ENCODE data around the gene CALHM5.
"Not testable (repeated sequence)": the region's sequence is repeated elsewhere in the genome, so short reads cannot be mapped to it uniquely, and the experiment has no call there.

The CALHM5 gene, protein sequence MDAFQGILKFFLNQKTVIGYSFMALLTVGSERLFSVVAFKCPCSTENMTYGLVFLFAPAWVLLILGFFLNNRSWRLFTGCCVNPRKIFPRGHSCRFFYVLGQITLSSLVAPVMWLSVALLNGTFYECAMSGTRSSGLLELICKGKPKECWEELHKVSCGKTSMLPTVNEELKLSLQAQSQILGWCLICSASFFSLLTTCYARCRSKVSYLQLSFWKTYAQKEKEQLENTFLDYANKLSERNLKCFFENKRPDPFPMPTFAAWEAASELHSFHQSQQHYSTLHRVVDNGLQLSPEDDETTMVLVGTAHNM

DNA sequence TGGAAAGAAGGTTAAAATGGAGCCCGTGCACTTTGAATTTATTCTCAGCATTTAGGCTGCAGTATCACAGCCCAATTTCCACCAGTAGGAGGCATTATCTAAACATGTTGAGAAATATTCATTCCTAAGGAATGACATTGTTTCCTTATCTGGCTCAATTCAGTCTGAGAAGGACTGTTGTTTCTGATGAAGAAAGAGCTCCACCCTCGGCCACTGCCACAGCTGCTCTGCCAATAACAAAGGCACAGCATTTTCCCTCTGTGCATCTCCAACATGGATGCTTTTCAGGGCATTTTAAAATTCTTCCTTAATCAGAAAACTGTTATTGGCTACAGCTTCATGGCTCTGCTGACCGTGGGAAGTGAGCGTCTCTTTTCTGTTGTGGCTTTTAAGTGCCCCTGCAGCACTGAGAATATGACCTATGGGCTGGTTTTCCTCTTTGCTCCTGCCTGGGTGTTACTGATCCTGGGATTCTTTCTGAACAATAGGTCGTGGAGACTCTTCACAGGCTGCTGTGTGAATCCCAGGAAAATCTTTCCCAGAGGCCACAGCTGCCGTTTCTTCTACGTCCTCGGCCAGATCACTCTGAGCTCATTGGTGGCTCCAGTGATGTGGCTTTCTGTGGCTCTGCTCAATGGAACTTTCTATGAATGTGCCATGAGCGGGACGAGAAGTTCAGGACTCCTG is at the start of gene CALHM5:
Gene CALHM5 (plus strand): TSS at position 216 of the 687 bp plus-strand sequence. CDS start 58 bp downstream, at position 274.
- no peak for DNase-seq (ENCODE audit: low spot score)

DNA sequence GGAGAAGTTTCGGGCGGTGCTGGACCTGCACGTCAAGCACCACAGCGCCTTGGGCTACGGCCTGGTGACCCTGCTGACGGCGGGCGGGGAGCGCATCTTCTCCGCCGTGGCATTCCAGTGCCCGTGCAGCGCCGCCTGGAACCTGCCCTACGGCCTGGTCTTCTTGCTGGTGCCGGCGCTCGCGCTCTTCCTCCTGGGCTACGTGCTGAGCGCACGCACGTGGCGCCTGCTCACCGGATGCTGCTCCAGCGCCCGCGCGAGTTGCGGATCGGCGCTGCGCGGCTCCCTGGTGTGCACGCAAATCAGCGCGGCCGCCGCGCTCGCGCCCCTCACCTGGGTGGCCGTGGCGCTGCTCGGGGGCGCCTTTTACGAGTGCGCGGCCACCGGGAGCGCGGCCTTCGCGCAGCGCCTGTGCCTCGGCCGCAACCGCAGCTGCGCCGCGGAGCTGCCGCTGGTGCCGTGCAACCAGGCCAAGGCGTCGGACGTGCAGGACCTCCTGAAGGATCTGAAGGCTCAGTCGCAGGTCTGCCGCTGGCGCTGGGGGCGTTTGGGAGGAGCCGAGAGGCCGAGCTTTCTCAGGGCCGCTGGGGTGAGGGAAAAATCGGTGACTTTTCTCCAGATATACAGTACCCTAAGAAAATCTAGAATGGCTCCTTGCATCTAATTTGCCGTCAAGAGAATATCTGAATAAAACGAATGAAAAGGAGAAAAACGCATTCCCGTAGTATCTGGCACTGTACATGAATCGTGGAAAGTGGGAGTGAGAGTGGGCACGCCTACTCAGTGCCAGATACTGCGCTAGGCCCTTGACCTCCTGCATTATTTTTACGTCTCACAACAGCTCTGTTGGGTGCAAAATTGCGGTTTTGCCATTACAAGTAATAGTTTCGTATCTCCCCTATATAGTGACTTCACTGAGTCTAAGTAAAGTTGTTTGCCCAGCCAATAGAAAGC is 49.2 kb upstream of the CALHM5 start:
- peak; percentile 71 for DNase-seq (ENCODE audit: low spot score)

DNA sequence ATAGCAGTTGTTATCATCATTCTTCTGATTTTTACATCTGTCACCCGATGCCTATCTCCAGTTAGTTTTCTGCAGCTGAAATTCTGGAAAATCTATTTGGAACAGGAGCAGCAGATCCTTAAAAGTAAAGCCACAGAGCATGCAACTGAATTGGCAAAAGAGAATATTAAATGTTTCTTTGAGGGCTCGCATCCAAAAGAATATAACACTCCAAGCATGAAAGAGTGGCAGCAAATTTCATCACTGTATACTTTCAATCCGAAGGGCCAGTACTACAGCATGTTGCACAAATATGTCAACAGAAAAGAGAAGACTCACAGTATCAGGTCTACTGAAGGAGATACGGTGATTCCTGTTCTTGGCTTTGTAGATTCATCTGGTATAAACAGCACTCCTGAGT is 48.1 kb upstream of the CALHM5 start:
- DNase-seq (ENCODE audit: low spot score), result no peak

DNA sequence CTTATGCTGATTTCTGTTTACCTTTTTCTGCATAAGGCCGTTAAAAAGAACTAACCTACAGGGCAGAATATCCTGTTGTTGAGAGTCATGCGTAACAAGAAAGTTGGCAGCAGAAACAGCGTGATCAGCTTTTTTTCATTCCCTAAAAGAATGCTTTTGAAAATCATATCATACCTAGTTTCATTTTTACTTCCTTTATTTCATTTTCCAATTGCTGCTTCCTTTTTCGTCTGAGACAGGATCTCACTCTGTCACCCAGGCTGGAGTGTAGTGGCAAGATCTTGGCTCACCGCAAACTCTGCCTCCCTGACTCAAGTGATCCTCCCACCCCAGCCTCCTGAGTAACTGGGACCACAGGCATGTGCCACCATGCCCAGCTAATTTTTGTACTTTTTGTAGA is 46.2 kb upstream of the CALHM5 start:
- DNase-seq (ENCODE audit: low spot score), result peak; percentile 46

DNA sequence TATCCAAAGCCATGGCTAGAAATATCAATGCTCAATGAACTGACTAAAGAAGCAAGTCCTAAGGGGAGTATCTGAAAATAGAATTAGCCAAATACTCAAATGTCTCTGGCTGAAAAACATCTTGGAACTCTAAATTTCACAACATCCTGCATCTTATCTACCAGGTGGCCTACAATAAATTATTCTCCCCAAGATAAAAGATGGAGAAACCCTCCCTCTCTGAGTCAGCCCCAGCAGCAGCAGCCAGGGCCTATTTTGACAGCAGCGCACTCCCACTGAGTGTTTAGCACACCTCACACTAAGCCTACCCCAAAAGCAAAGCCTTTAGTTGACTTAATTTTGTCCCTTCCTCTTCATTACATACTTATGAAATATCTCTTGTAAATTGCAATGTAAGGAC is 44.3 kb upstream of the CALHM5 start:
- no peak for DNase-seq (ENCODE audit: low spot score)

DNA sequence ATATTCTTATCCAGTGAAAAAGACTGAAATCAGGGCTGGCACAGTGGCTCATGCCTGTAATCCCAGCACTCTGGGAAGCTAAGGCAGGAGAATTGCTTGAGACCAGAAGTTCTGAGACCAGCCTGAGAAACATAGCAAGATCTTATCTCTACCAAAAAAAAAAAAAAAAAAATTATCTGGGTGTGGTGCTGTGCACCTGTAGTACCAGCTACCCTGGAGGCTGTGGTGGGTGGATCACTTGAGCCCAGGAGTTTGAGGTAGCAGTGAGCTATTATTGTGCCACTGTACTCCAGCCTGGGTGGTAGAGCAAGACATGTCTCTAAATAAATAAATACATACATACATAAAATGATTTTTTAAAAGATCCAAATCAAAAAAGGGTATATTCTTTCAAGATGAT is 43.9 kb upstream of the CALHM5 start:
- DNase-seq (ENCODE audit: low spot score), result no peak

DNA sequence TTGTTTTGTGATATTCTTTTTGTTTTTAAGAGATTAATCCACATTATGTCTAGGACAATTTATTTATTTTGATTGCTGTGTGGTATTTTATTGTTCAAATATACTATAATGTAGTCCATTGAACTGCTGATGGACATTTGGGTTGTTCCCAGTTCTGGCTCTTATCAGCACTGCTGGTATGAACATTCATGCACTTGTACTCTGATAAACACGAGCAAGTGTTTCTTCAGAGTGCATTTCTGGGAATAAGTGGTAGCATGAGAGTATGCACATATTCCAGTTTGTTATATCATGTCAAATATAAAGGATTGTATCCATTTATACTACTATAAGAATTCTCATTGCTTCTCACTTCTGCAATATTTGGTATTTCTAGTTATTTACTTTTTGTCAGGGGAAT is 43.1 kb upstream of the CALHM5 start:
- DNase-seq (ENCODE audit: low spot score), result no peak

DNA sequence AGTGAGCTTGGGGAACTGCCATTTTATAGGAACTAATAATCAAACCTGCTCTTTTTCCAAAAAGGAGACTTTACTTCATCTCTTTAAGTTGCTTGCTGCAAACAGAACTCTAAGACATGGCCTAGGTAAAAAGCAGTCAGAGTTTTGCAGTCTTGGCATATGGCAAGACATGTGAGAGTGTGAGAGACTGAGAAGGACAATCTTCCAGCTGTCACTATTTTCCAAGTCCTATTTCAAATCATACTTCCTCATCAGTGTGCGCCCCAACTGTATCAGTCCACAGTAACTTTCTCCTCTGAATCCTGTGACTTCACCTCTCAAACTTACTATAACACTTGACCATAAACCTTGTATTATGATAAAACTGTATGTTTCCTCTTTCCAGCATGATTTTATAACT is 39.9 kb upstream of the CALHM5 start:
- DNase-seq (ENCODE audit: low spot score), result no peak

DNA sequence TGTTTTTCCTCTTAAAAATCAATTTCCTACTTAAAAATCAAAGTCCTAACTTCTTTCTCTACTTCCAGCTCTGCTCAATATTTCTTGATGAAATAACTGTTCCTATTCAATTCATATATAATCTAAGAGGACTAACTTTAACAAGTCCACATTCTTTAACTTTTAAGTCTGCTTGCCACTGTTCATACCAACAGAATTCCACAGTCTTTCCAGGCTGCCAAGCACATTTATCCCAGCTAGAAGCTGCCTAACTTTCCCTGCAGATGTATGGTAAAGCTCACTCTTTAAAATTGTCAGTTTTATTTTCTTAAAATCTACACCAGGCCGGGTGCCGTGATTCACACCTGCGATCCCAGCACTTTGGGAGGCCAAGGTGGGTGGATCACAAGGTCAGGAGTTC is 38.7 kb upstream of the CALHM5 start:
- no peak for DNase-seq (ENCODE audit: low spot score)

DNA sequence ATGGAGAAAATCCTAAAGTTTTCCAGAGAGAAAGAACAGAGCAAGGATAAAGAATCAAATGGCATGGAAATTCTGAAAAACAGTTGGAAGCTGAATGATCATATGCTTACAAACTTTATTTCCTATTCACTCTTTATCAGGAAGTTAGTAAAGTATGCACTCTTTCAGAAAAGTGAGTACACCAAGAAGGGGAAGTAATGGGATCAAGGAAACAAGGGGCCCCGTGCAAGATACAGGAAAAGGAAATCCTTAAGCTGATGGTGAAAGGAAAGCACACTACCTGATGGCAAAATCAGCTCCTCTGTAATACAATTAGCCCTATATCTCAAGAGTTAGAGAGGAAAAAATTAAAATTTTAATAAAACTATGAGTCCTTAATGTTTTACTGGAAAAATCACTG is 36.3 kb upstream of the CALHM5 start:
- no peak for DNase-seq (ENCODE audit: low spot score)

DNA sequence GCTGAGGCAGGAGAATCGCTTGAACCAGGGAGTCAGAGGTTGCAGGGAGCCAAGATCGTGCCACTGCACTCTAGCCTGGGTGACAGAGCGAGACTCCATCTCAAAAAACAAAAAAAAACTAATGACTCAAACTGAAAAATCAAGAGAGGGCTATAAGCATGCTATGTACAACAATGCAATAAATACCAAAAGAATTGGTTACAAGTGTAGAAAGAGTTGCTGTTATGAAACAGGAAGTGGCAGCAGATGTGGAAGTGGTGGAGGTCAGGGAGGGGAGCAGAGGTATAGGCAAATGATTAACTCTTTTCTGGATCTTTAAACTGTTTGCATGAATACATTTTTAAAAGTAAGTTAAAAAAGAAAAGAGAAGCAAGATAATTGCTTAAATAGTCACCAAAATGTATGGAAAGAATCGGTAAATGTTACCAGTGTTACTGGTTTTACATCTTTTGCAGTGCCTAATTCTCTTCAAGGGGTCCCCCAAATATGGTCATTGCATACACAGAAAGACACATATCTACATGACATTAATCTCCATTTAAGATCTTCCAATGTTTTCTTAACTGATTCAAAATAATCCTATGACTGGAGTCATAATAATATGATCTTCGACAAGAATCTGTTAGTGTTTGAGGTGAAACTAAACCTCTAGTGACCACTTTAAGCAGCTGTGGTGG is 35.3 kb upstream of the CALHM5 start:
- DNase-seq (ENCODE audit: low spot score), result peak; percentile 68

DNA sequence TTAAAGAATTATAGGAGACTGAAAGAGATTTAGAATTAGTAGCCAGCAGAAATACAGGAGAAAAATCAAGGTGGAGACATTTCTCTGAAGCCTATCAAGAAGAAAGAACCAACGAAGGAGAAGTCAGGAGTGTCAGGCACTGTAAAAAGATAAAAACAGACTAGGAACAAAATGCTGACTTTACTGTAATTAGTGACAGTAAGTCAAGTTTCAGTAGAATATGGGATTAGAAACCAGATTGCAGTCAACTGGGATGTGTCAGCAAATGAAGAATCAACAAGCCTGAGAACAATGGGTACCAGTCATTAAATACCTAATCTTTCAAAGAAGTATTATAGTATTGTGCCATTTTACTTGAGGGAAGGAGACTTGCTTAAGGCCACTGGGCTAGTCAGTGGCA is 28.7 kb upstream of the CALHM5 start:
- no peak for DNase-seq (ENCODE audit: low spot score)

DNA sequence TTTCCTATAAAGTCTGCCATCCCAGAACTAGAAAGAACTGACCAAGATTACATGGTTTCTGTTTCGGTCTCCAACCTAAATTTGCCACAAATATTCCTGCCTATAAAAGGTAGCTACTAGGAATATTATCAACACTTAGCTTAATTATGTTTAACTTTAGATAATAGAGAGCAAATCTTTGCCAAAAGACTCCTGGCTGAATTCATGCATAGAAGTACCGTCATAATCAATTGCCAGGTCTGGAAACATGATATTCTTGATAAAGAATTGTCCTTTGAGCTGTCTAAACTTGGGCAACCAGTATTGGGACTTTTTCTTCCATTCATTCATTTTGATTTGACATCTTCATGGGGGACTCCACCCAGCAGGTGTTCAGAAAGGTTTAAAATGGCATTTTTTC is 27.8 kb upstream of the CALHM5 start:
- no peak for DNase-seq (ENCODE audit: low spot score)

DNA sequence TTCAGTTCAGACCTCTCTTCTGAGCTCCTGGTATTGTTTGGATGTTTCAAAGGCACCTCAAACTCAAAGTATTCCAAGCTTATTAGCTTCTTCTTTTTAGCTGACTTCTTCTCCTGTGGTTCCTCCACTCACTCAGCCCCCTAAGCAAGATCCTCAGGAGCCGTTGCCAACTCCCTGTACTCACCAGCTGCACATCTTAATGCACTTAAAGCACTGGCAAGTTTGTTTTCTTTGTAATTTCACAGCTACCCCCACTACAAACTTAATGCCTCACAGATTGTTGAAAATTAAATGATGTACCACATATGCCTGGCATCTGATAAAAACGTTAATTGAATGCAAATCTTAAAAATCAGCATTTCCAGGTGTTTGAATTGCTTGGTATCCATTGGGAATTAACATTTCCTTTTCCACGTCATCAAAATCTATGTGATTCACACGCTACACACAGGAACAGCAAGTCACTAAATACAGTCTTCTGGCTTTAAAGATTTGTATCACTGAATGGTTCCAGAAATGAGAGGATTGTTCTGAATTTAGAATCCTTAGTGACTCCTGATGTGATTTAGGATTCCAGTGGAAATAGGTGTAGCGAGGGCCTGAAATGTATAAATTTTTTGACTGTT is 25.8 kb upstream of the CALHM5 start:
- DNase-seq (ENCODE audit: low spot score), result no peak

DNA sequence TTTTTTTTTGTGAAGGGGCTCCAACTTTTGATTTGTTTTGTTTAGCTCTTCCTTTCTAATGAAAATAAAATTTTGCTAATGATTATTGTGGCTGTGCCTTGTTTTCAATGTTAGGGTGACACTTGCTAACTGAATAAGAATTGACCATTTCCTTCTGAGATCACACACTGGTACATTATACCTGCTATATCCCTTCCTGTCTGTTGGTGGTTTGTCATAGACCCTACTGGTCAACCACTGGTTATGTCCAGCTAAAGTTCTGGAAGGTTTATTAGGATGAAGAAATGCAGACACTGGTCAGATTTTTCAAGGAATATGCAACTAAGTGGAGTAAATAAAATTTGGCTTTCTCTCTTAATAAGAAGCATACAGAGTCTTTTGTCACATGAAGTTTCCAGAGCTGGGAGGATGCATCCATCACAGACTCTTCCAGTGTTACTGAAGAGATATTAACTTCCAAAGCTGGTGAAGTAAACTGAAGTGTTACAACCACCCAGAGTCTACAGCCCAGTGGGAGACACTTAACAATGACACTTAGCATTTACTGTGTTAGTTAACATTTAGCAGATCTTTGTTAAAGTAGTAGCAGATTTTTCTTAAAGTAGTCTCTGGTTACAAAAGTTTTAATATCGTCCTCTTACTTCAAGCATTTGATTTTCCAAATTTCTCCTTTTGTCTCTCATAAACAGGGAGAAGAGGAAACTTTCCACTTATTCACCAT is 19.7 kb upstream of the CALHM5 start:
- DNase-seq (ENCODE audit: low spot score), result no peak

DNA sequence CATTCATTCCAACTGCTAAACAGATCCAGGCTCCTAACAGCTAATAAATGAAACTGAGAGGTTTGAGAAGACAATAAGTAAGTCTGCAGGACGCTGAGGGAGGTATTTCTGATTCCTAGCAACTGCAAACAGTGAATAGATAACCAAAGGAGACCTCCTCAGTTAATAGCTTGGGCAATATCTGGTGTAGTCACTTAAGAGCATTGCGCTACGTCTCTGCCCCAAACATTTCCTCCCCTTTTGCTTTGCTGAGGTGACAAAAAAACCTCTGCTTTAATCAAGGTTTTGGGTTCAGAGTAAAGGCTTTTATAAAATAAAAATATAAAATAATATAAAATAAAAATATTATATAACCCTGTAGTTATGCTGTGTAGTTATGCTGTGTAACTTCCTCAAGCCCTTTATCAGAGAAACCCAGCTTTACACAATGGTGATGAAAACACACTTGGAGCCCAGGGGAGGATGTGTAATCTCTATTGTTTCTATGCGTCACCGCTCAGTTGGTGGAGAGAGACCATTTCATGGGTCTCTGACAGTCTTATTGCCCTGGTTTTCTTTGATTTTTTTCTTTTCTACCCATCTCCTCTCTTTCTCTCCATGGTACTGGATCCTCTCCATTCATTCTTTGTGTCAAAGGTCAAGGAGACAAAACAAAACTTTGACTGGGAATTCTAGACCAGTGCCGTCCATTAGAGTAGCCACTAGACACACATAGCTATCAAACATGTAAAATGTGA is 18.9 kb upstream of the CALHM5 start:
- DNase-seq (ENCODE audit: low spot score), result no peak

DNA sequence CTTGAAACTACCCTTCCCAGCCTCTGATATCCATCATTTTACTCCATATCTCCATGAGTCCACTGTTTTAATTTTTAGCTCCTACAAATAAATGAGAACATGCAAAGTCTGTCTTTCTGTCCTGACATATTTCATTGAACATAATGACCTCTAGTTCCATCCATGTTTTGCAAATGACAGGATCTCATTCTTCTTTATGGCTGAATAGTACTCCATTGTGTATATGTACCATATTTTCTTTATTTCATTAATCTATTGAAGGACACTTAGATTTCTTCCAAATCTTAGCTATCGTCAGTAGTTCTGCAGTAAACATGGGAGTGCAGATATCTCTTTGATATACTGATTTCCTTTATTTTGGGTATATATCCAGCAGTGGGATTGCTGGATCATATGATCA is 16.3 kb upstream of the CALHM5 start:
- DNase-seq (ENCODE audit: low spot score), result not testable (repeated sequence)

DNA sequence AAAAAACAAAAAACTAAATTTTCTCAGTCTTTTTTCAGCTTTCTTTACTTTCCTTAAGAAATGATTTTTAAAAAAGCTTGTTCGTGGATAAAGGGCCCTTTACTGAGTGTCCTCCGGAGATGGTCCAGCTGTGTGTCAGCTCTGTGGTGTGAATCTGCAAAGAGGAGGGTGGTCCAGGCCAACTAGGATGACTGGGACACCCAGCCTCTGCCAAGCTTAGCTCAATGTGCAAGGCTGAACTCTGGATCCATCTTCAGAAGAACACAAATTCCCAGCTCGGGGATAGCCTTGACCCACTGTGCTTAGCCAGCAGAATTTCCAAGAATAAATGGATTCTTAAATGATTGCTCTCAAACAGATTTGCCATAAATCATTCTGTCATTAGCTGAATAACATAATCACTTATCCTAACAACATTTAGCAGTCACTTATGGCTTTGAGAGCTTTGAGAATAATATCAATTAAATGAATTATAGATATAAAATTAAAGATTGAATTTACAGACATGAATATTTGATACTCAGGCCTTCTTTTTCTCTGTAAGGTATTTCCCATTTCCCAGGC is 14.2 kb upstream of the CALHM5 start:
- no peak for DNase-seq (ENCODE audit: low spot score)

DNA sequence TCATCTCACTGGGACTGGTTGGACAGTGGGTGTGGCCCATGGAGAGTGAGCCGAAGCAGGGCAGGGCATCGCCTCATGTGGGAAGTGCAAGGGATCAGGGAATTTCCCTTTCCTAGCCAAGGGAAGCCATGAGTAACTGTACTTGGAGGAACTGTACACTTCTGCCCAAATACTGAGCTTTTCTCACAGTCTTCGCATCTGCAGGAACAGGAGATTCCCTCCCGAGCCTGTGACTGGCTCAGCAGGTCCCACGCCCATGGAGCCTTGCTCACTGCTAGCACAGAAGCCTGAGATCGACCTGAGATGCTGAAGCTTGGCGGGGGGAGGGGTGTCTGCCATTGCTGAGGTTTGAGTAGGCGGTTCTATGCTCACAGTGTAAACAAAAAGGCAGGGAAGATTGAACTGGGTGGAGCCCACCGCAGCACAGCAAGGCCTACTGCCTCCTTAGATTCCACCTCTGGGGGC is 10.4 kb upstream of the CALHM5 start:
- no peak for DNase-seq (ENCODE audit: low spot score)

DNA sequence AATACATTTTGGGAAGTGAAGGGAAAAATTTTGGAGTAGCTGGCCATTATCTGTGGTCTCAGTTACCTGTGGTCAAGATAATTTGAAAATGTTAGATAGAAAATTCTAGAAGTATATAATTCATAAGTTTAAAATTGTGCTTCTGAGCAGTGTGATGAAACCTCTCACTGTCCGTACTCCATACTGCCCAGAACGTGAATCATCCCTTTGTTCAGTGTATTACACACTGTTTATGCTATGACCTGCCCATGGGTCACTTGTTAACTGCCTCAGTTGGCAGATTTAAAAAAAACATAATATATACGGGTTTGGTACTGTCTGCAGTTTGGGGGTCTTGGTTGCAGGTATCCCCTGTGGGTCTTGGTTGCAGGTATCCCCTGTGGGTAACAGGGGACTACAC is 4.1 kb upstream of the CALHM5 start:
- DNase-seq (ENCODE audit: low spot score), result no peak

Measured in germinal center (tissue), 1 donor.